ENCODE results near the gene CEACAM3.

CEACAM3 gene

DNA sequence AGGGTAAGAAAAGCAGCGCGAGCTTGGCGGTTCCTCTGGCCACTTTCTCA is 48.4 kb downstream of the CEACAM3 start, which contains the start of gene DMRTC2:
TSS of gene DMRTC2 (plus strand) at position 42 of the 50 bp plus-strand sequence. CDS start 2,387 bp downstream, outside the sequence.
- DNase-seq (ENCODE audit: low spot score): no peak

DNA sequence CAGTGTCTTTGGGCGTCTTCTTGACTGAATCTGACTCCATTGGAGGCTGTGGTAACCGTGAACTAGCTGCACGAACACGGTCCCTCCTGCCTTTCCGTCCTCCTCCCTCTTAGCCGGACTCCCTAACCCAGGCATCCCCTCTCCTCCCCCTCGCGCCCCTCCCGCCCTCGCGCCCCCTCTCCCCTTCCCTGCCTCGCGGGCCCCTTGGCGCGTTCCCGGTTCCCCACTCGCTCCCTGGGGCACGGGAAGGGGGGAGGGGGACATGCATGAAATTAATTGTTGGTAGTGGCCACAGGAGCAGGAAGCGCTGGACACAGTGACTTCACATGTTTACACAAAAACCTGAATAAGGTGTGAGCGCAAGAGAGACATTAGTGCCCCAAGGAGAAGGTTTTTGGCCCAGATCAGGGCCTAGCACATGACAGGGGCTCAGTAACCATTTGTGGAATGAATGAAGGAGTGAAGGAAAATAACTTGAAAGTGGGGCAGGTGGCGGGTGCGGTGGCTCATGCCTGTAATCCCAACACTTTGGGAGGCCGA is 48.7 kb downstream of the CEACAM3 start:
- DNase-seq (ENCODE audit: low spot score): no peak

DNA sequence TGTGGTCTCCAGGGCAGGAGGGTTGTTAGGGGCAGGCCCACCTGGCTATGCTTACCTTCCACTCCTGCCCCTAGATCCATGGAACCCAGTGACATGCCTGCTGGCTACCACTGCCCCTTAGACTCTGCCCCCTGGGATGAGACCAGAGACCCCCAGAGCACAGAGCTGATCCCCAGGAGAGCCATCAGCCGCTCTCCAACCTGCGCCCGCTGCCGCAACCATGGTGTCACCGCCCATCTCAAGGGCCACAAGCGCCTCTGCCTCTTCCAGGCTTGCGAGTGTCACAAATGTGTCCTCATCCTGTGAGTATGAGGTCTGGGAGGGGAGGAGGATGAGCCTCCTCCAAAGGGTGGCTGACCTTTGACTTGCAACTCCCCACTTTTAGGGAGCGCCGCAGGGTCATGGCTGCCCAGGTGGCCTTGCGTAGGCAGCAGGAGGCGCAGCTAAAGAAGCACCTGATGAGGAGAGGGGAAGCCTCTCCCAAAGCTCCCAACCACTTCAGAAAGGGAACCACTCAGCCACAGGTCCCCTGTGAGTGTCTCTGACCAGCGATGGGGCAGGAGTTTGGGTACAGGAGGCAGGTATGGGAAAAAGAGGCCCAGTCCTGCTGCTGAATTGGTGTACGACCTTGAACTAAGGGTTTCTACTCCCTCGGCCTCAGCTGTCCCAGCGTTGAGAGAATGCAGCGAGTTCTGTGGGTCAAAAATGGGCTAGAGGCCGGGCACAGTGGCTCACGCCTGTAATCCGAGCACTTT is 51.1 kb downstream of the CEACAM3 start:
- DNase-seq (ENCODE audit: low spot score): no peak

DNA sequence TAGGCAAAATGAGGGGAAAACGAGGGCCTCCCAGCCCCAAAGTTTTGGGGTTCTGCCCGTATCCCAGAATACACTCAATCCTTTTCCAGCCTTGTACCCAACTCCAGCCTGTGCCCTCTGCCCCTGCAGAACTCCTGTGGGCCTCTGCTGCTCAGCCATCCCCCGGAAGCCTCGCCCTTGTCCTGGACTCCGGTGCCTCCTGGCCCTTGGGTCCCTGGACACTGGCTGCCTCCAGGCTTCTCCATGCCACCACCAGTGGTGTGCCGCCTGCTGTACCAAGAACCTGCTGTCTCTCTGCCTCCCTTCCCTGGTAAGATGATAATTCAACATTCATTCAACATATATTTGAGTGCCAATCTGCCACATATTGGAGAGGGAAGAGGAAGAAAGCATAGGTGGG is 52.3 kb downstream of the CEACAM3 start:
- no peak for DNase-seq (ENCODE audit: low spot score)

DNA sequence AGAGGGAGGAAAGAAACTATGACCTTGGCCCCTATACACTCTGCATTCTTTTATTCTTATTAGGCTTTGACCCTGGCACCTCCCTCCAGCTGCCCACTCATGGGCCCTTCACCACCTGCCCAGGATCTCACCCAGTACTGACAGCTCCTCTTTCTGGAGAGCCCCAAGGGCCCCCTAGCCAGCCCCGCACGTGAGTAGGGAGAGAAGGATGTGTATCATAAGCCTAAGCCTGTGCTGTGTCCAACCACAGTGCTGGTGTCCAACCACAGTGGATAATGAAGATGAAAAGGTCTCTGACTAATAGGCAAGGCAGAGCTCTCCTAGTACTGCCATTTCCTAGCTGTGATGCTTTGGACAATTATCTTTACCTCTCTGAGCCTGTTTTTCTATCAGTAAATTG is 52.7 kb downstream of the CEACAM3 start:
- no peak for DNase-seq (ENCODE audit: low spot score)

GRCh38 chr19:41850381-41850780 is 54.0 kb downstream of the CEACAM3 start:
- DNase-seq (ENCODE audit: low spot score): no peak

DNA sequence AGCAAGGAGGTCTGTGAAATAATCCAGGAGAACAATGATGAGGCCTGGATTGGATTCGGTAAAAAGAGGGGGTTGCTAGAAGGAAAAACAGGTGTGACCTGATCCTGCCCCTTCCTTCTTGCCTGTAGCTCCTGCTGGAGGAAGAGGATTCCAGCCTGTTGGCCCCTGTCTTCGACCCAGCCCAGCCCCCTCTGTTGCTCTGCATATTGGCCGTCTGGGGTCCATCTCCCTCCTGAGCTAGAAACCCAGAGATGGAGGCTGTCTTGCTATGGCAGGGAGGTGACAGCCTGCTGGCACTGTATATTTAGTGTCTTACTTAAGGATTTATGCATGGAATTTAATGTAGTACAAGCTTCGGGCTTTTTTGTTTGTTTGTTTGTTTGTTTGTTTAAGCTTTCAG is 55.1 kb downstream of the CEACAM3 start:
- DNase-seq (ENCODE audit: low spot score): no peak

DNA sequence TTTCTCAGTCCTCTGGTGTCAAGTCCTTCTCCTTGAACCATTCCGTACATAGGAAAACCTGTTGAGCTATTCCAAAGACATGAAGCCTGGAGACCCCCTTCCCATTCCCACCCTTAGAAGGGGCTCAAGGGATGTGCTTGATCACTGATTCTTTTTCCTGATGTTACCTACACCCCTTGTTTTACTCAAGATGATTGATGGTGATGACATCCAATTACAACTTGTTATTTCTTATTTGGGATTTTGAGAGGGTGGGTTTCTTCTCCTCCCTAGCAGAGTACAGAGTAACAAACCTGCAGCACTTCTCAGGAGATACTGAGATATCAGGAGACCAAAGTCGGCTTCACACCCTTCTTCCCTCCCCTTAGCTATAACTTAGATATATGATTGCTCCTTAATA is 57.0 kb downstream of the CEACAM3 start:
- no peak for DNase-seq (ENCODE audit: low spot score)

DNA sequence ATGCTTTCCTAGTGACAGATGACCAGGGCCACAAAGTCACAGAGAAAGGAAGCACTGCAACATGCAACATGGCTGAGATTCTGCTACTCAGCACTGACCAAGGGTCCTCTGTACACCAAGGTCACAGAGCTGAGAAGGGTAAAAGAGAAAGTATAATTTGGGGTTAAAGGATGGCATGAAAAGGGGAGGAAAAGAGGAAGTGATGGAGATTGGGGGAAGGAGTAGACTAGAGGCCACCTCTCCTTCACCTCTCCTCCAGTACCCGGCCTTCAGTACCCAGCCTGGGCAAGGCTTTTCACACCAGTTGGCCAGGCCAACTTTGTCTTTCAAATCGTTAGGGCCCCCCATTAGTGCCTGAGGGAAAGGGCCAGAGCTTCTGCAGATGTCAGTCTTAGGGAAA is 57.4 kb downstream of the CEACAM3 start:
- no peak for DNase-seq (ENCODE audit: low spot score)

GRCh38 chr19:41859213-41859617 is 62.8 kb downstream of the CEACAM3 start:
- no peak for DNase-seq (ENCODE audit: low spot score)

- DNase-seq (ENCODE audit: low spot score): peak; percentile 98
Observed at GRCh38 chr19:41859618-41860418, 63.4 kb downstream of the CEACAM3 start, which contains the start of gene RPS19. Gene RPS19, plus strand, starts transcription at chr19:41860255. Its CDS starts 520 bp downstream, at chr19:41860775.

DNA sequence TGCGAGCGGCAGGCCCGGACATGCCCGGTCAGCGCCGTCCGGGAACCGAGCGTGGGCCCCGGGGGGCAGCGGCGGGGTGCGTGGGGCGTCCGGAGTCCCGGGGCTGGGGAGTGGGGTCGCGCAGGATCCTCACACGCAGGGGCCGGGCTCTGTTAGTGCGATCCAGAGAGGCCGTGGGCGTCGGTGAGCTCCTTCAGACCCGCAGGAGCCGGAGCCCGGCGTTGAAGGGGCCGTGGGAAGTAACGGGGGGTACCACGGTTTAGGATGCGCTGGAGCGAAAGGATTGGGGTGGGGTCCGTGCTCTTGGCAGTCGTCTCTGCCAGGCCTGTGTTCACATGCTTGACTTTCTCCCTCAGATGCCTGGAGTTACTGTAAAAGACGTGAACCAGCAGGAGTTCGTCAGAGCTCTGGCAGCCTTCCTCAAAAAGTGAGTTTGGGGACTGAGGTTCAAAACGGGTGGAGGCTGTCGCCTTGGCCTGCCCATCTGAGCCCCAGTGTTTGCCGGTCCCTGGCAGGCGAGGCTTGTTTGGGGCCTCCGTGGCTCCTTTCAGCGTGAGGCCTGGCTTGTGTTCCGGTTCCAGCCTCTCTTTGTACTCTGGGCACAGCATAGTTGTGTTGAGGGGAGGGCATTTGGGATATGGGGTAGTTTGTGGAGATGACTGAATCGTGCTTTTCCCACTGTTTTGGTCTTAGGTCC is 64.2 kb downstream of the CEACAM3 start:
- peak; percentile 16 for DNase-seq (ENCODE audit: low spot score)

Measured in CD4-positive, alpha-beta T cell treated with Interleukin-15 for 4 hours (primary cell).